GM12865 (cell line): ENCODE results near the gene IGSF5.

ENCODE experiments used
- DNase-seq: peaks from one replicate; pipeline ENCODE4 v3.0.0; 2010; ENCODE audit warnings: low read depth
- H3K4me3 ChIP-seq: 2 replicates; pipeline ENCODE4 v1.5.1; 2011; ENCODE audit warnings: mild to moderate bottlenecking, low read depth, low read length, control low read depth
- CTCF ChIP-seq: IDR thresholded peaks from 2 replicates; pipeline ENCODE4 v1.5.1; 2011; ENCODE audit warnings: low read length, control low read depth, low read depth, inconsistent platforms; ENCODE audit not compliant: insufficient read depth; ENCODE audit errors: missing control alignments

The IGSF5 gene

GRCh38 chr21:39849014-39849655, 104.2 kb downstream of the IGSF5 start:
- DNase-seq = no peak
- no peak overlapping the region for H3K4me3 ChIP-seq
- no peak for TF ChIP-seq CTCF

DNA sequence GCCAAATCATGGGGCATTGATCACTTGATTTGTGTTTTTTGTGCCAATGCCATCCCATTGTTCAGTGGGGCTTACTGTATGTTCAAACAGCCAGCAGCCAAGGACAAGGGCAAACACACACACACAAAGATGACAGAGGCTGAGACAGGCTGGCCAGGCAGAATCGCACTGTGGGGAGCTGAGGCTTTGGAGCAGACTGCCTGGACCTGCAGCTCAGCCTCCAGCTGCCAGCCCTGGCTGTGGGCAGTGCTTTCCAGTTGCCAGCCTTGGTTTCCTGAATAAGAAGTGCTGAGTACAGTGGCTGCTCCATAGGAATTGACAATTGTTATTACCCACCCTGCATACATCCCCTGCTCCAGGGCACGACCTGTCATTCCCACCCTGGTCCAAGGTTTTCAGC, 105.3 kb downstream of the IGSF5 start:
- DNase-seq = no peak
- no peak overlapping the region for H3K4me3 ChIP-seq
- TF ChIP-seq CTCF = no peak

DNA sequence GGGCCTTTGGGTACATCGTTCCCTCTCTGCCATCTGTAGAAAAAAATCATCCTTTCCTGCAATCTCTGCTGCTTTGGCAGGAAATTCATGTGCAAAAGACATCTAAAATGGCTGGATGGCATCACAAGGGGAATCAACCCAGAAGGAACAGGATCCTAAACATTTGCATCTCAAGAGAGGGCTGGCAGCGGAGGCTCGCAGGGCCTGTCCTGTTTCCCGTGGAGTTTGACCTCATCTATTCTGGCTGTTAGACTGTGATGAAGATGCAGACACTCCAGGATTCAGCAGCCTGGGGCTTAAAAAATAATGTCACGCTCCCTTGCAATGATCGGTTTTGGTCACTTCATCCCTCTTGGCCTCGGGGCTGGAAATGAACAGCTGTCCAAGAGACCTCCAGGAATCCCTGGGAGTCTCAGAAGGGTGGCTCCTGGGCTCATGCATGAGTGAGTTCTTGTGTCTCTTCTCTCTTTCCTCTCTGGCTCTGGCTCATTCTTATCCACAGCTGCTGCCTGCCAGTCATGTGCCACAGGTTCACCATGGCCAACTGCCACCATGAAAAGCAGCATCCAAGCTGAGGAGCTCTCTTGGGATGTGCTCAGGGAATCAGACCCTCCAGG, 106.1 kb downstream of the IGSF5 start:
- no peak for DNase-seq
- TF ChIP-seq CTCF = no peak
- no peak overlapping the region for H3K4me3 ChIP-seq
